C4-2B (cell line): Measurements from ENCODE around the gene ARHGAP1.

Source experiments
- H3K27ac ChIP-seq: fragments of 450-650 bp; 2 replicates; pipeline ENCODE4 v1.5.1; 2017
- ZFX ChIP-seq: fragments of 450-650 bp; IDR thresholded peaks from 2 replicates; pipeline ENCODE4 v1.6.1; 2017
- TF ChIP-seq, protein P1 (sequence below): fragments of 450-650 bp; conservative IDR thresholded peaks from 2 replicates; pipeline ENCODE4 v1.5.1; 2017; ENCODE audit warnings: mild to moderate bottlenecking

ARHGAP1 gene

DNA sequence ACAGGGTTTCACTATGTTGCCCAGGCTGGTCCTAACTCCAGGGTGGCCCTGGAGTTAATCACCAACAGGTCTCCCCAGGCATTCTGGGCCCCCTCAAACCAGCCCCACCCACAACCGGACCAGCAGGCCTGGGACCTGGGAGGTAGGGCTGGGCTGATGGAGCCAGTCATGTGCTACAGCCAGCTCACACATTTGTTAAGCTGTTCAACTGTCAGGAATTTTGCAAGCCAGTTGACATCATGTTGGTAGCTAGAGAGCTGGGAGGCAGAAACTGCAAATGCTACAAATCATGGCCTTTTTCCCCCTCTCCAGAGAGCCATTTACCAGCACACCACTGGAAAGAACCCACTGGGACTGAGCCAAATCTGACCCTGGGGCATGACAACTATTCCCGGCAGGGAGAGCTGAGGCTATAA, 6.8 kb downstream of the ARHGAP1 start:
- no peak overlapping the region for H3K27ac ChIP-seq
- TF ChIP-seq ZFX = no peak
- TF ChIP-seq, protein P1, sequence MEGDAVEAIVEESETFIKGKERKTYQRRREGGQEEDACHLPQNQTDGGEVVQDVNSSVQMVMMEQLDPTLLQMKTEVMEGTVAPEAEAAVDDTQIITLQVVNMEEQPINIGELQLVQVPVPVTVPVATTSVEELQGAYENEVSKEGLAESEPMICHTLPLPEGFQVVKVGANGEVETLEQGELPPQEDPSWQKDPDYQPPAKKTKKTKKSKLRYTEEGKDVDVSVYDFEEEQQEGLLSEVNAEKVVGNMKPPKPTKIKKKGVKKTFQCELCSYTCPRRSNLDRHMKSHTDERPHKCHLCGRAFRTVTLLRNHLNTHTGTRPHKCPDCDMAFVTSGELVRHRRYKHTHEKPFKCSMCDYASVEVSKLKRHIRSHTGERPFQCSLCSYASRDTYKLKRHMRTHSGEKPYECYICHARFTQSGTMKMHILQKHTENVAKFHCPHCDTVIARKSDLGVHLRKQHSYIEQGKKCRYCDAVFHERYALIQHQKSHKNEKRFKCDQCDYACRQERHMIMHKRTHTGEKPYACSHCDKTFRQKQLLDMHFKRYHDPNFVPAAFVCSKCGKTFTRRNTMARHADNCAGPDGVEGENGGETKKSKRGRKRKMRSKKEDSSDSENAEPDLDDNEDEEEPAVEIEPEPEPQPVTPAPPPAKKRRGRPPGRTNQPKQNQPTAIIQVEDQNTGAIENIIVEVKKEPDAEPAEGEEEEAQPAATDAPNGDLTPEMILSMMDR = no peak

DNA sequence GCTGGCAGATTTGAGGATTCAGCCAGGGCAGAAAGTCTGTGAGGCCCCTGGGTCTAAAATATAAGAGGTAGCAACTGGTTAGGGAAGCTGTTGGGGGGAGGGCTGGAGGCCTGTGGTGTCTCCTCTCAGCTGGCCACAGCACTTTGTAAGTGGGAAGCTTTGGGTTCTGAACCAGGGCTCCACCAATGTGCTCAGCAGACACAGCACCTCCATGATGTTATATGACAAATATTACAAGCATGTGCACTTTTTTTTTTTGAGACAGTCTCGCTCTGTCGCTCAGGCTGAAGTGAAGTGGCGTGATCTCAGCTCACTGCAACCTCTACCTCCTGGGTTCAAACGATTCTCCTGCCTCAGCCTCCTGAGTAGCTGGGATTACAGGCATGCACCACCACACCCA, 8.0 kb downstream of the ARHGAP1 start:
- H3K27ac ChIP-seq = no peak overlapping the region

DNA sequence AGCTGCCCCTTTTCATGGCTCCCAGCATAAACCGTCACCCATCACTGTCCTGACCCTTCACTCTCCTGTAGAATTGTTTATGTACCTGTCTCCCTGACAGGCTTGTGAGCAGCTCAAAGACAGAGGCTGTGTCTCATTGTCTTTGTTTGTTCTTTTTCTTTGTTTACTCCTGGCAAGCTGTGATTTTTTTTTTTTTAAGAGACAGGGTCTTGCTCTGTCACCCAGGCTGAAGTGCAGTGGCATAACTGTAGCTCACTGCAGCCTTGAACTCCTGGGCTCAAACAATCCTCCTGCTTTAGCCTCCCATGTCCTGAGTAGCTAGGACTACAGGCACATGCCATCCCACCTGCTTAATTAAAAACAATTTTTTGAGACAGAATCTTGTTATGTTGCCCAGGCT, 9.7 kb downstream of the ARHGAP1 start:
- TF ChIP-seq ZFX = no peak
- TF ChIP-seq, protein P1 = no peak

More for the DNA sequence above, 8.0 kb downstream of the ARHGAP1 start:
- TF ChIP-seq ZFX = no peak
- TF ChIP-seq, protein P1 = no peak

DNA sequence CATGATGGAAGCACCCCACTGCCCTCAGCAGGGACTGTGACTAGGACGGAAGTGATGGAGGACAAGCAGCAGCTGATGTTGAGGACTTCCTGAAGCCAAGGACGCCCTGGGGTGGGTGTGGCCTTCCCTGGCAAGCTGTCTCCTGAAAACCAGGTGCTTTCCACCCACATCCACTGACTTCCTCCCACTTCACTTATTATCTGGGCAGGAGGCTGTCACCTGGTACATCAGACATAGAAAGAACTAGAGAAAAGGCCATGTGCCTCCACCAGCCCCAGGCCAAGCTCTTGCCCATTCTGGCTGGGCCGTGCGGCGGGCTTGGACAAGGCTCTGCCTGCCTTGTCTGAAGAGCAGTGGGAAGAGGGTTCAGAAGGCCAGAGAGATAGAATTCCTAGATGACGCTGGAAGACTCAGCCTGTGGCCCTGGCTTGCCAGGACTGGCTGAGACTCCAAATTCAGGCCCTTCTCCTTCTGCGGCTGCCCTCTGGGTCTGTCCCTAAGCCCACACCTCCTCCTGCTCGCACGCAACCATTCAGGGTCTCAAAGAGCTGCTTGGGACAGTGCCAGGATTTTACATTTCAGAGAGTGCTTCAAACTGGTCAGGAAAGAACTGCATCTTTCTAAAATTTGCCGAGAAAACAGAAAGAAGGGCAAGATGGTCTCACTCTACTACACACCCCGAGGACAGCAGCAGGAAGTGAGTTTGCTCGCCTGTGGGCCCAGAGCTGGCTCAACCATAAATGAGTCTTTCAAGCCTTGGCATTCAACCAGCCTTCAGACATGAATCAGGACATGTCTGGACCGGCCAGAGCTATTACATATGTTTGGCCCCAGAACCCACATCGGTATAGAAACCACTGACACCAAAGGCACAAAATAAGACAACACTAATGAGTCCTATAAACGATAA, 13.3 kb downstream of the ARHGAP1 start:
- TF ChIP-seq, protein P1 = no peak

More for the DNA sequence above, 9.7 kb downstream of the ARHGAP1 start:
- no peak overlapping the region for H3K27ac ChIP-seq

DNA sequence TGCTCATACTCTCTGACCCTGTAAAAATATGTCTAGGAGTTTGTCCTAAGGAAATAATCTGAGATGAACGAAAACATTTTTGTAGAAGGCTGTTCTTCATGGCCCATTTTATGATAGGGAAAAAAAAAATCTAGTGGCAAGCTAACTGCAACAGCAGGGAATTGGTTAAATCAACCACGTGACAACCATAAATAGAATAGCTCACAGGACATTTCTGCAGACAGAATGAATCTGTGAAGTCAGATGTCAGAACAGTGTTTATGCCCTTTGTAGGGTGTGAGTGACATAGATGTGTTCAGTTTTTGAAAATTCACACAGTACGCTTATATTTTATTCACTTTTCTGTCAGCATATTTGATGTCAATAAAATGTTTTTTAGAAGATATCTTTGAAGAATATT, 16.1 kb downstream of the ARHGAP1 start:
- H3K27ac ChIP-seq = no peak overlapping the region
- no peak for TF ChIP-seq ZFX
- TF ChIP-seq, protein P1 = no peak

More for the DNA sequence above, 13.3 kb downstream of the ARHGAP1 start:
- H3K27ac ChIP-seq = no peak overlapping the region

DNA sequence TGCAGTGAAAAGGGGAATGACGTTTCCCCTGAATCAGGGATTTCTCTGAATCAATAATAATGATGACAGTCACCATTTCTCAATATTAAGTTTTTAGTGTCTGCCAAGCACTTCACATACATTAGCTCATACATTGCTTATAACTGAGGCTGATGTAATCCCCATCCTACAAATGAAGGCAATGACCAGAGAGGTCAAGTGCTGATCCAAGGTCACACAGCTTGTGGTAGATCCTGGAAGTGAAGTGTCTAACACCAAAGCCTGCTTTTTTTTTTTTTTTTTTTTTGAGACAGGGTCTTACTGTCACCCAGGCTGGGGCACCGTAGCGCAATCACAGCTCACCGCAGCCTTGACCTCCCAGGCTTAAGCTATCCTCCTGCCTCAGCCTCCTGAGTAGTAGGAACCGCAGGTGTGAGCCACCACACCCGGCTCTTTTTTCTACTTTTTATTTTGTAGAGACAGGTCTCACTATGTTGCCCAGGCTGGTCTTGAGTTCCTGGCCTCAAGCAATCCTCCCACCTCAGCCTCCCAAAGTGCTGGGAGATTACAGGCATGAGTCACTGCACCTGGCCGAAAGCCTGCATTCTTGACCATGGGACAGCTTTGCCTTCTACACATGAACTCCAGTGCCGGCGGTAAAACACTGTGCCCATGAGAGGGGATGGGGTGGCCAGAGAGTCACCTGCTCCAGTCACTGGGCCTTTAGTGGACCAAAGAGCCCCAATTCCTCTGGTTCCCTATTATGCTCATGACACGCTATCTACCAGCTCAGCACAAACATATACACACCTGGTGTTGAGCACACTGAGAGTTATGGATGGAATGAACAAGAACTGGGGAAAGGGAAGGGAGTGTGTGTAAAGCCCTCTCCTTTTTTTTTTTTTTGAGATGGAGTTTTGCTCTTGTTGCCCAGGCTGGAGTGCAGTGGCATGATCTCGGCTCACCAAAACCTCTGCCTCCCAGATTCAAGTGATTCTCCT, 17.4 kb downstream of the ARHGAP1 start:
- no peak overlapping the region for H3K27ac ChIP-seq
- TF ChIP-seq, protein P1 = no peak
- TF ChIP-seq ZFX = no peak

DNA sequence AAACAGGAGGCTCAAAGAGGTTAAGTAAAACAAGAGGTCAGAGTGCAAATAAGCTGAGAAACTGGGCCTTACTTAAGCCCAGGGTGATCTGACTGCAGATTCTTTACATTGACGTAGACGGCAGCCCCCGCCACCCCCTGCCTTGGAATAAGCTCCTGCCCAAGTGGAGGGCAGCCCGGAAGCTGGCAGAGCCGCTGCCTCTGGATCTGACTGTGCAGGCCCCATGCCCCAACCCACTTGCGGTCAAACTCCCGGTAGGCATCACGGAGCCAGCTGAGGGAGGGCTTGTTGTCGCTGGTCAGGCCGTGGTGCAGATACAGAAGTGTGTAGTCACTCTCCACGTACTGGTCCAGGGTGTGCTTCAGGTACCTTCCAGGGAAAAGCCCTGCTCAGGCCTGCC, 18.6 kb downstream of the ARHGAP1 start:
- no peak overlapping the region for H3K27ac ChIP-seq
- TF ChIP-seq ZFX = no peak
- TF ChIP-seq, protein P1 = no peak
